SU-DHL-6 (cell line): ENCODE data around the gene ACAD11.
"Not testable (repeated sequence)": the region's sequence is repeated elsewhere in the genome, so short reads cannot be mapped to it uniquely, and the experiment has no call there.

Experiments used
- H2AFZ ChIP-seq: fragments of 200-600 bp; sonication (generic); 2 replicates; pipeline ENCODE4 v1.6.1; 2014; ENCODE audit warnings: low read depth, mild to moderate bottlenecking, moderate library complexity, mixed read lengths, antibody characterized with exemption, low read length; ENCODE audit not compliant: severe bottlenecking
- H3F3A ChIP-seq: fragments of 200-600 bp; shearing (Covaris generic); 2 replicates; pipeline ENCODE4 v1.6.0; 2016; ENCODE audit warnings: antibody characterized with exemption, mild to moderate bottlenecking; ENCODE audit not compliant: insufficient read depth
- H3K27ac ChIP-seq: fragments of 200-600 bp; sonication (generic); 2 replicates; pipeline ENCODE4 v1.5.1; 2016; ENCODE audit warnings: low read depth, mild to moderate bottlenecking, low read length, moderate library complexity, mixed read lengths
- H3K27me3 ChIP-seq: fragments of 200-600 bp; sonication (generic), shearing (Covaris generic); 2 replicates; pipeline ENCODE4 v1.6.0; 2014; ENCODE audit warnings: mild to moderate bottlenecking, low read length
- H3K36me3 ChIP-seq: fragments of 200-600 bp; sonication (generic); 2 replicates; pipeline ENCODE4 v1.6.1; 2014; ENCODE audit warnings: mild to moderate bottlenecking, low read length, mixed read lengths
- H3K4me2 ChIP-seq: fragments of 300-600, 200-600 bp; shearing (Covaris generic), sonication (generic); 2 replicates; pipeline ENCODE4 v1.6.0; 2014; ENCODE audit warnings: low read length, low read depth, mild to moderate bottlenecking; ENCODE audit not compliant: poor library complexity, severe bottlenecking
- H3K4me3 ChIP-seq: fragments of 200-600 bp; sonication (generic); 2 replicates; pipeline ENCODE4 v1.5.1; 2014; ENCODE audit warnings: antibody characterized with exemption, low read length, mild to moderate bottlenecking, mixed read lengths; ENCODE audit not compliant: insufficient read depth, poor library complexity, severe bottlenecking
- H3K79me2 ChIP-seq: fragments of 200-600 bp; sonication (generic); 2 replicates; pipeline ENCODE4 v1.6.1; 2014; ENCODE audit warnings: mild to moderate bottlenecking, low read length, moderate library complexity; ENCODE audit not compliant: insufficient read depth
- H3K9ac ChIP-seq: fragments of 200-600 bp; sonication (generic); 2 replicates; pipeline ENCODE4 v1.7.0; 2014; ENCODE audit warnings: mild to moderate bottlenecking, low read length
- H3K9me2 ChIP-seq: fragments of 200-600 bp; sonication (generic); replicated peaks from 2 replicates; pipeline ENCODE4 v1.6.1; 2014; ENCODE audit warnings: low read length; ENCODE audit not compliant: insufficient read depth
- H3K9me3 ChIP-seq: fragments of 200-600 bp; sonication (generic); 2 replicates; pipeline ENCODE4 v1.6.1; 2014; ENCODE audit warnings: low read length, mixed read lengths; ENCODE audit not compliant: insufficient read depth
- H4K20me1 ChIP-seq: fragments of 200-600 bp; sonication (generic); 2 replicates; pipeline ENCODE4 v1.6.1; 2014; ENCODE audit warnings: low read depth, mild to moderate bottlenecking, antibody characterized with exemption, low read length, moderate library complexity, mixed read lengths
- EZH2phosphoT487 ChIP-seq: fragments of 200-600 bp; sonication (generic), shearing (Covaris generic); conservative IDR thresholded peaks from 2 replicates; pipeline ENCODE4 v1.6.1; 2018; ENCODE audit warnings: mild to moderate bottlenecking, antibody characterized with exemption, low read length, moderate library complexity, mixed read lengths
- TF ChIP-seq, protein P1 (sequence below): fragments of 200-600 bp; sonication (generic); IDR thresholded peaks from one replicate; pipeline ENCODE4 v1.5.1; 2017; ENCODE audit warnings: antibody characterized with exemption, mild to moderate bottlenecking, low read length, moderate library complexity; ENCODE audit not compliant: insufficient read depth, poor library complexity, severe bottlenecking

Gene ACAD11

DNA sequence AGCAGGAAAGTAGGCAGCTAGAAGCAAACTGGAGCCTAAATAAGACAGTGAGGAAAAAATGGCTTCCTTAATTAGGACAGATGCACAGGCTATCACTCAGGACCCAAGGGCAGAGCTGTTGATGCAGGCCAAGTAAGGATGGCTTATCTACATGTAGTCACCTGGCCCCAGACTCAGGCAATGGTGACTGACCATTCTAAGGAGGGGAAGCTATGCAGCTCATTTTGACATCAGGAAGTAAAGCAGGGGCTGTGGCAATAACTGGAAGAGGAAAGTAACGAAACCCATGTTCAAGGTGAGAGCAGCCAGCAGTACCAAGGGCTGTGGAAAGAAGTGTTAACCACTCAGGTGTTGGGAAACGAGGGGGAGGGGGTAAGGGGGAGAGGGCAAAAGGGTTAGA lies 16.2 kb downstream of the ACAD11 start:
- no peak overlapping the region for H3K9ac ChIP-seq
- no peak overlapping the region for H3K27ac ChIP-seq

DNA sequence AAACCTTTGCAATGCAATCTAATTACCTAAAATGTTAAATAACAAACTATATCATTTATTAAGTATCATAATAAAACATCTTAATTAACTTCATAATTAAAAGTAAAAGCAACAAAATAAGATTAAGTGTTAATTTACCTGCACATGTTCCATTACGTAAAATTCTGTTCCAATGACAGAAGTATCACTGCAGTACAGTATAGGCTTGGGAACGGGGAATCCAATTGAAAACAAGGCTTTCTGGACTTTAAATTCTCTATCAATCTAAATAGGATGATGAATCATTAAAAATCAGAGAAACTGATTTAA lies 17.1 kb downstream of the ACAD11 start:
- no peaks in the 10 kb centered on the region for H3K27me3 ChIP-seq
- H3K4me3 ChIP-seq = no peak overlapping the region
- no peak overlapping the region for H3K27ac ChIP-seq
- 0 out of 2 replicates have a peak, but pooled peaks cover 7% of the 10 kb centered on the region for H3K36me3 ChIP-seq
- no peak overlapping the region for H3K9ac ChIP-seq
- no peak overlapping the region for H2AFZ ChIP-seq
- no peaks in the 10 kb centered on the region for H3K9me3 ChIP-seq
- H3K4me2 ChIP-seq = no peak overlapping the region
- H4K20me1 ChIP-seq = no peaks in the 10 kb centered on the region
- no peaks in the 10 kb centered on the region for H3K9me2 ChIP-seq
- 0 out of 2 replicates have a peak, but pooled peaks cover 4% of the 10 kb centered on the region for H3F3A ChIP-seq
- TF ChIP-seq, protein P1, sequence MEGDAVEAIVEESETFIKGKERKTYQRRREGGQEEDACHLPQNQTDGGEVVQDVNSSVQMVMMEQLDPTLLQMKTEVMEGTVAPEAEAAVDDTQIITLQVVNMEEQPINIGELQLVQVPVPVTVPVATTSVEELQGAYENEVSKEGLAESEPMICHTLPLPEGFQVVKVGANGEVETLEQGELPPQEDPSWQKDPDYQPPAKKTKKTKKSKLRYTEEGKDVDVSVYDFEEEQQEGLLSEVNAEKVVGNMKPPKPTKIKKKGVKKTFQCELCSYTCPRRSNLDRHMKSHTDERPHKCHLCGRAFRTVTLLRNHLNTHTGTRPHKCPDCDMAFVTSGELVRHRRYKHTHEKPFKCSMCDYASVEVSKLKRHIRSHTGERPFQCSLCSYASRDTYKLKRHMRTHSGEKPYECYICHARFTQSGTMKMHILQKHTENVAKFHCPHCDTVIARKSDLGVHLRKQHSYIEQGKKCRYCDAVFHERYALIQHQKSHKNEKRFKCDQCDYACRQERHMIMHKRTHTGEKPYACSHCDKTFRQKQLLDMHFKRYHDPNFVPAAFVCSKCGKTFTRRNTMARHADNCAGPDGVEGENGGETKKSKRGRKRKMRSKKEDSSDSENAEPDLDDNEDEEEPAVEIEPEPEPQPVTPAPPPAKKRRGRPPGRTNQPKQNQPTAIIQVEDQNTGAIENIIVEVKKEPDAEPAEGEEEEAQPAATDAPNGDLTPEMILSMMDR = no peak
- no peak for TF ChIP-seq EZH2phosphoT487
- no peaks in the 10 kb centered on the region for H3K79me2 ChIP-seq

More for the DNA sequence above, 16.2 kb downstream of the ACAD11 start:
- Histone ChIP-seq H3K36me3 (no peaks in the 10 kb centered on the region), H3K79me2 (no peaks in the 10 kb centered on the region), H2AFZ (no peak overlapping the region), H3K9me2 (no peaks in the 10 kb centered on the region), H3K4me2 (no peak overlapping the region), H4K20me1 (no peaks in the 10 kb centered on the region), H3K27me3 (no peaks in the 10 kb centered on the region), H3F3A (0 out of 2 replicates have a peak, but pooled peaks cover 4% of the 10 kb centered on the region), H3K9me3 (no peaks in the 10 kb centered on the region), H3K4me3 (no peak overlapping the region)
- TF ChIP-seq, protein P1 = no peak
- TF ChIP-seq EZH2phosphoT487 = no peak

DNA sequence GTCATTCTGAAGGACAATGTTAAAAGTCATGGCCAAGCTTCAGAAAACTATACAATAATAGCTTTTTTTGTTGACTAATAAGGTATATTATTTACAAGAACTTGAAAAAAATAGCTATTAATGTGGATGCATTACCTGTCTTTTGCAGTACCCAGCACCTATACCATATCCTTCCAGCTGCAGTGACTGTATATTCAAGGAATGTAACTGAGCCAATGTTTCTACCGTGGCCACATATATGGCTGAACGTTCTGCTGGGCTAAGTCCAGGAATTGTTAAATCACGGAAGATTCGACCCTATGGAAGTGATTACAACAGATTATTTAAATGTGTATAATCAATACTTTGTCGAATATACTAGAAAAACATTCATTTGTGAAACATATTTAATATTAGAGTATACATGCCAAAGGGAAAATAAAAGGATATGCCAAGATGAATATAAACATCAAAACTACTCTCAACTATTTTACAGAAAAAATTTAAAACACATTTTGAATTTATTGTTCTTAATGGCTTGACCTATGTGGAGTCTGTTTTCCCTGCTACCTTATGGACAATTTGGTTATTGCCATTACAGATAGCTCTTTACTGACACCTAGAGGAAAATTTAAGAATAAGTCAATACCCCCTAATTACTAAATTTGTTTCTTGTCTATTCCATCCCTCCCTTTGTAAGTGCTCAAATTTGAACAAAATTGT lies 17.6 kb downstream of the ACAD11 start:
- 0 out of 2 replicates have a peak, but pooled peaks cover 8% of the 10 kb centered on the region for H3K36me3 ChIP-seq
- H3K4me3 ChIP-seq = no peak overlapping the region
- 0 out of 2 replicates have a peak, but pooled peaks cover 4% of the 10 kb centered on the region for H3F3A ChIP-seq
- H2AFZ ChIP-seq = no peak overlapping the region
- H3K9me3 ChIP-seq = no peaks in the 10 kb centered on the region
- H4K20me1 ChIP-seq = no peaks in the 10 kb centered on the region
- no peak overlapping the region for H3K9ac ChIP-seq
- H3K9me2 ChIP-seq = no peaks in the 10 kb centered on the region
- TF ChIP-seq, protein P1 = peak; percentile 44
- no peak for TF ChIP-seq EZH2phosphoT487
- no peak overlapping the region for H3K4me2 ChIP-seq
- H3K27ac ChIP-seq = no peak overlapping the region
- no peaks in the 10 kb centered on the region for H3K79me2 ChIP-seq
- no peaks in the 10 kb centered on the region for H3K27me3 ChIP-seq

DNA sequence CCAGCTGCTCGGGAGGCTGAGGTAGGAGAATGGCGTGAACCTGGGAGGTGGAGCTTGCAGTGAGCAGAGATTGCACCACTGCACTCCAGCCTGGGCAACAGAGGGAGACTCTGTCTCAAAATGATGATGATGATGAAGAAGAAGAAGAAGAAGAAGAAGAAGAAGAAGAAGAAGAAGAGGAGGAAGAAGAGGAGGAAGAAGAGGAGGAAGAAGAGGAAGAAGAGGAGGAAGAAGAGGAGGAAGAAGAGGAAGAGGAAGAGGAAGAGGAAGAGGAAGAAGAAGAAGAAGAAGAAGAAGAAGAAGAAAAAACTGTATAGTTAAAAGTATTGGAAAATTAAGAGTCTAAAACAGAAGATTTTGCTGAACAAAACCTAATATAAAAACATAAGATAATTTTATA lies 18.2 kb downstream of the ACAD11 start:
- H3K27me3 ChIP-seq, H3K9me2 ChIP-seq, H4K20me1 ChIP-seq, H2AFZ ChIP-seq, H3K4me2 ChIP-seq, H3K36me3 ChIP-seq, H3K79me2 ChIP-seq, H3K9ac ChIP-seq, H3F3A ChIP-seq, H3K27ac ChIP-seq, H3K4me3 ChIP-seq, H3K9me3 ChIP-seq: not testable (repeated sequence)
